KMS-11 (cell line): Measurements from ENCODE around the gene POLD3.

Experiments used
- H2AFZ ChIP-seq: fragments of 200-600 bp; sonication (generic); 2 replicates; pipeline ENCODE4 v1.6.1; 2016; ENCODE audit warnings: antibody characterized with exemption, mixed run types, low read depth
- H3K27ac ChIP-seq: fragments of 200-600 bp; sonication (generic); 2 replicates; pipeline ENCODE4 v1.6.1; 2016; ENCODE audit warnings: mild to moderate bottlenecking, mixed run types
- H3K27me3 ChIP-seq: fragments of 200-600 bp; sonication (generic); 2 replicates; pipeline ENCODE4 v1.6.1; 2017; ENCODE audit warnings: mild to moderate bottlenecking, low read depth, mixed run types, moderate library complexity; ENCODE audit not compliant: insufficient read depth
- H3K36me3 ChIP-seq: fragments of 200-600 bp; sonication (generic); 2 replicates; pipeline ENCODE4 v1.6.1; 2017; ENCODE audit warnings: mild to moderate bottlenecking, mixed run types; ENCODE audit not compliant: insufficient read depth
- H3K4me1 ChIP-seq: fragments of 200-600 bp; sonication (generic); 2 replicates; pipeline ENCODE4 v1.6.1; 2016; ENCODE audit warnings: mild to moderate bottlenecking, low read depth, mixed run types; ENCODE audit not compliant: poor library complexity, severe bottlenecking
- H3K4me2 ChIP-seq: fragments of 200-600 bp; sonication (generic); 2 replicates; pipeline ENCODE4 v1.7.0; 2016; ENCODE audit warnings: mild to moderate bottlenecking, mixed run types
- H3K4me3 ChIP-seq: fragments of 200-600 bp; sonication (generic); IDR thresholded peaks from 2 replicates; pipeline ENCODE4 v1.6.1; 2017; ENCODE audit warnings: low read depth, low read length, mixed read lengths; ENCODE audit not compliant: insufficient read depth
- H3K79me2 ChIP-seq: fragments of 200-600 bp; sonication (generic); 2 replicates; pipeline ENCODE4 v1.6.1; 2016; ENCODE audit warnings: low read depth, mixed run types; ENCODE audit not compliant: insufficient read depth
- H3K9ac ChIP-seq: fragments of 200-600 bp; sonication (generic); 2 replicates; pipeline ENCODE4 v1.6.1; 2016; ENCODE audit warnings: mild to moderate bottlenecking, mixed run types
- H4K20me1 ChIP-seq: fragments of 200-600 bp; sonication (generic); 2 replicates; pipeline ENCODE4 v1.6.1; 2016; ENCODE audit warnings: mild to moderate bottlenecking, mixed run types; ENCODE audit not compliant: insufficient read depth
- TF ChIP-seq, protein P1 (sequence below): fragments of 200-600 bp; sonication (generic); conservative IDR thresholded peaks from 2 replicates; pipeline ENCODE4 v1.6.1; 2017; ENCODE audit warnings: low read depth, mild to moderate bottlenecking, antibody characterized with exemption, low read length, moderate library complexity, mixed read lengths

Gene POLD3

DNA sequence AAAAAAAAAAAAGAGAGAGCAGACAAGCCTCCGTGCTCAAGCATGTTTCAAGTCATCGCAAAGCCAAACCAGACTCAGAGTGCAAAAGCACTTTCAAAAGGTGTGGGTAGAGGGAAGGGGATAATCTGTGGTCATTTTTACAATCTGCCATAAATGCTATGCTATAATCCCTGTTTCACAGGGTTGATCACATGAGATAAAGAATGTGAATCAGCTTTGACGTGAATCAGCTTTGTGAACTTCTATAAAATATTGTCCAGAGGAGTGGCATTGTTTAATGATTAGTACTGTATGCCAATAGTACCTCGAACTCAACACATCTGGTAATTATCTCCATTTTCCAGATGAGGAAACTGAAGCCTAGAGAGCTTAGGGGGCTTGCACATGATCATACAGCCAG lies 20.0 kb upstream of the POLD3 start:
- no peak overlapping the region for H3K27ac ChIP-seq
- H3K36me3 ChIP-seq = no peaks in the 10 kb centered on the region
- no peaks in the 10 kb centered on the region for H3K4me1 ChIP-seq
- no peaks in the 10 kb centered on the region for H4K20me1 ChIP-seq
- H3K27me3 ChIP-seq = no peaks in the 10 kb centered on the region
- no peak overlapping the region for H3K4me3 ChIP-seq
- H3K9ac ChIP-seq = no peak overlapping the region
- H3K79me2 ChIP-seq = no peaks in the 10 kb centered on the region
- H3K4me2 ChIP-seq = no peak overlapping the region
- TF ChIP-seq, protein P1, sequence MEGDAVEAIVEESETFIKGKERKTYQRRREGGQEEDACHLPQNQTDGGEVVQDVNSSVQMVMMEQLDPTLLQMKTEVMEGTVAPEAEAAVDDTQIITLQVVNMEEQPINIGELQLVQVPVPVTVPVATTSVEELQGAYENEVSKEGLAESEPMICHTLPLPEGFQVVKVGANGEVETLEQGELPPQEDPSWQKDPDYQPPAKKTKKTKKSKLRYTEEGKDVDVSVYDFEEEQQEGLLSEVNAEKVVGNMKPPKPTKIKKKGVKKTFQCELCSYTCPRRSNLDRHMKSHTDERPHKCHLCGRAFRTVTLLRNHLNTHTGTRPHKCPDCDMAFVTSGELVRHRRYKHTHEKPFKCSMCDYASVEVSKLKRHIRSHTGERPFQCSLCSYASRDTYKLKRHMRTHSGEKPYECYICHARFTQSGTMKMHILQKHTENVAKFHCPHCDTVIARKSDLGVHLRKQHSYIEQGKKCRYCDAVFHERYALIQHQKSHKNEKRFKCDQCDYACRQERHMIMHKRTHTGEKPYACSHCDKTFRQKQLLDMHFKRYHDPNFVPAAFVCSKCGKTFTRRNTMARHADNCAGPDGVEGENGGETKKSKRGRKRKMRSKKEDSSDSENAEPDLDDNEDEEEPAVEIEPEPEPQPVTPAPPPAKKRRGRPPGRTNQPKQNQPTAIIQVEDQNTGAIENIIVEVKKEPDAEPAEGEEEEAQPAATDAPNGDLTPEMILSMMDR = no peak
- no peak overlapping the region for H2AFZ ChIP-seq

DNA sequence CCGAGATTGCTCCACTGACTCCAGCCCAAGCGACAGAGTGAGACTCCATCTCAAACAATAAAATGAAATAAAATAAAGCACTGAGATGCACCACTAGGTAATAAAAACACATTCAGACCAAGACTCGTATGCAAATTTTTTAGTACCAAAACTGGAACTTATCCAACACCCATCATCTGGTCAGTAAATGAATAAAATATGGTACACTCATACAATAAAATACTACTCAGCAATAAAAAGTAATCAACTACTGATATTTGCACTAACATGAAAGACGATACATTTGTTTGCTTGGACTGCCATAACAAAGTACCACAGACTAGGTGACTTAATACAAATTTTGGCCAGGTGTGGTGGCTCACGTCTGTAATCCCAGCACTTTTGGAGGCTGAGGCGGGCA lies 17.8 kb upstream of the POLD3 start:
- no peak overlapping the region for H3K4me2 ChIP-seq
- no peaks in the 10 kb centered on the region for H3K4me1 ChIP-seq

DNA sequence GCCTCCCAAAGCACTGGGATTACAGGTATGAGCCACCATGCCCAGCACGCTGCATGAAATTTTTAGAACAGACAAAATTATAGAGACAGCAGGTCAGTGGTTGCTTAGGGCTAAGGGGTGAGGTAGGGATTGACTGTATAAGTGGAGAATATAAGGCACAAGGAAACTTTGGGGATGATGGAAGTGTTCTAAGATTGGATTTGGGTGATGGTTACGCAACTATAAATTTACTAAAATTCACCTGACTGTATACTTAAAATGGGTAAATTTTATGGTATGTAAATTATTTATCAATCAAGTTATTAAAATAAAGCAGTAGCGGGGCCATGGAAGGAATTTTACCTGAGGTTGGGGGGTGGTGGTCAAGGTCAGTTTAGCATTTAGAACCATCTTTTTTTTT lies 16.4 kb upstream of the POLD3 start:
- H2AFZ ChIP-seq = no peak overlapping the region
- H3K79me2 ChIP-seq = no peaks in the 10 kb centered on the region
- H3K27me3 ChIP-seq = no peaks in the 10 kb centered on the region
- peaks cover under 1% of the 10 kb centered on the region for H3K4me1 ChIP-seq
- H3K9ac ChIP-seq = no peak overlapping the region
- no peak overlapping the region for H3K27ac ChIP-seq
- no peak overlapping the region for H3K4me2 ChIP-seq
- no peaks in the 10 kb centered on the region for H3K36me3 ChIP-seq
- TF ChIP-seq, protein P1 = no peak
- H3K4me3 ChIP-seq = no peak overlapping the region
- no peaks in the 10 kb centered on the region for H4K20me1 ChIP-seq

More for the DNA sequence above, 17.8 kb upstream of the POLD3 start:
- no peaks in the 10 kb centered on the region for H3K79me2 ChIP-seq
- H4K20me1 ChIP-seq = no peaks in the 10 kb centered on the region
- no peaks in the 10 kb centered on the region for H3K36me3 ChIP-seq
- TF ChIP-seq, protein P1 = no peak
- no peaks in the 10 kb centered on the region for H3K27me3 ChIP-seq
- no peak overlapping the region for H2AFZ ChIP-seq
- no peak overlapping the region for H3K4me3 ChIP-seq
- no peak overlapping the region for H3K9ac ChIP-seq
- no peak overlapping the region for H3K27ac ChIP-seq

DNA sequence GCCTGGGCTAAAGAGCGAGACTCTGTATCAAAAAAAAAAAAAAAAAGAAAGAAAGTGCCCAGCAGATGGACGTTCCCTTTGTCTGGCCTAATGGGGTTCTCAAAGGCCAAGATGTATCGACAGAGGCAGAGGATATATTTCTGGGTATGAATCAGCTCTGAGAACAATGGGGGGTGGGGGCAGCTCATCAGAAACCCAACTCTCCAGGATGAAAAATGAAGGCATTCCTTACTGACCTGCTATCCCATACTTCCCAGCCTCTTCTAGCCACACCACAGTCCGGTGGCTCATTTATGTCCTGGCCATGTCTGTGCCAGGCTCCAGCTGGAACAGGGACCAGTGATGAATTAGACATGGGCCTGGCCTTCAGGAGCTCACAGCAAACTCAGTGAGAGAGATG lies 15.2 kb upstream of the POLD3 start:
- TF ChIP-seq, protein P1 = no peak
- Histone ChIP-seq H3K4me1 (peaks cover 7% of the 10 kb centered on the region), H4K20me1 (no peaks in the 10 kb centered on the region), H3K4me2 (no peak overlapping the region), H3K36me3 (no peaks in the 10 kb centered on the region), H2AFZ (no peak overlapping the region), H3K4me3 (no peak overlapping the region), H3K9ac (no peak overlapping the region), H3K27me3 (no peaks in the 10 kb centered on the region), H3K27ac (no peak overlapping the region), H3K79me2 (no peaks in the 10 kb centered on the region)
